ENCODE data around the gene CAMK2D.

Gene CAMK2D

GRCh38 chr4:113682730-113683537 is 78.6 kb downstream of the CAMK2D start:
- no peak for DNase-seq (ENCODE audit: low spot score)

DNA sequence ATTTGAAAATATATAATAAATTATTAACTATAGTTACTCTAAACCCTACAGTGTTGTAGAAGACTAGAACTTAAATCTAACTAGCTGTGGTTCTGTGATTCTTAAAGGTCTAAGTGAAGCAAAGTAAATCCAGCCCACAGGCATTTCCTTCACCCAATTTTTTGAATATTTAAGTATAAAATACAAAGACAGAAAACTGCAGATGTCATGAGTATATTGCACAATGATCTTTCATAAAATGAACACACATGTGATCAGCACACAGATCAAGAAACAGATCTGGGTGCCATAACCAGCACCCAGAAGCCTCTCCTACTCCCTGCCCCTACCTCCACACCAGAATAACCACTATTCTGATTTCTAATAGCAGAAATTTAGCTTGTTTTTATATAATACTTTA is 82.9 kb downstream of the CAMK2D start:
- no peak for DNase-seq (ENCODE audit: low spot score)

GRCh38 chr4:113677325-113677724 is 84.2 kb downstream of the CAMK2D start:
- no peak for DNase-seq (ENCODE audit: low spot score)

DNA sequence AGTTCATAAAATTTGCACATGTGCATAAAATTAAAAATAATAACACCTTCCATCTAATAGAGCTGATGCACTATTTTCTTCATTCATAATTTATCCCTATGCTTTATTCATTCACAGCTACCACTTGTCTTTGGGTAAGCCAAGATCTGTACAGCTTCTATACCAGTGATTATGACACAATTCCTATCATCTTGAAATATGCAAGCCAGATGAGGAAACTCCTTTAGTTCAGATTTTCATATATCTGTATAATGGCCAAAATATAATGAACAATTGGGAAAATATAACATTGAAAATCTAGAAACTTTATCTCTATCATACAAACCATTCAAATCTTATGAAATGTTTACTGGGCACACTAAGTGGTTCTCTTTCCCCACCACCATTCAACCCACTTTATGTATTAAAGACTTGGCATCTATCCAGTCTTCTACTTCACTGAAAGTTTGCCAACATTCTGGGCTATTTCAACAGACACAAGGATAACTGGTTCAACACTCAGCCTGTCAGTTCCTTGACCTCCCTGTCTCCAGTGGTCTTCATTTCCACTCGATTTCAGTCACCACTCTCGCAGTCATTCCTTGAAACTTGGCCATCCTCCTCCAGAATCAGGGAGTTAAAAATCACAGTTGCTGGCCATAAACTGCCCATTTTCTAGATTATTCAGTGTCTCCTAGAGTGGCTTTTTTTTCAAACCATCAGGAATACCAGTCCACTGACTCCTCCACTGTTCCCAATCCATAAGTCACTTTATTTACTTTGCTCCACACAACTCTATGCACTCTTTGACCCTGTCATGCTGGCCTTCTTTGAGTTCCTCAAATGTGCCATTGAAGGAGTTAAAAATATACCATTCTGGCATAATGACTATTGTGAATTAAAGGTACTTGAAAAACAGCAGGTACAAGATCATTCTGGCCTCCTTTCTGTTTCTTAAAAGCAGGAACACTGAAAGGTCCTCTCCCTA is 85.5 kb downstream of the CAMK2D start:
- DNase-seq (ENCODE audit: low spot score), result no peak

GRCh38 chr4:113674733-113675132 is 86.8 kb downstream of the CAMK2D start:
- no peak for DNase-seq (ENCODE audit: low spot score)

GRCh38 chr4:113674251-113674650 is 87.3 kb downstream of the CAMK2D start:
- no peak for DNase-seq (ENCODE audit: low spot score)

- peak; percentile 8 for DNase-seq (ENCODE audit: low spot score)
Measured at GRCh38 chr4:113673450-113673849, 88.1 kb downstream of the CAMK2D start.

GRCh38 chr4:113666386-113667114 is 95.0 kb downstream of the CAMK2D start:
- no peak for DNase-seq (ENCODE audit: low spot score)

DNA sequence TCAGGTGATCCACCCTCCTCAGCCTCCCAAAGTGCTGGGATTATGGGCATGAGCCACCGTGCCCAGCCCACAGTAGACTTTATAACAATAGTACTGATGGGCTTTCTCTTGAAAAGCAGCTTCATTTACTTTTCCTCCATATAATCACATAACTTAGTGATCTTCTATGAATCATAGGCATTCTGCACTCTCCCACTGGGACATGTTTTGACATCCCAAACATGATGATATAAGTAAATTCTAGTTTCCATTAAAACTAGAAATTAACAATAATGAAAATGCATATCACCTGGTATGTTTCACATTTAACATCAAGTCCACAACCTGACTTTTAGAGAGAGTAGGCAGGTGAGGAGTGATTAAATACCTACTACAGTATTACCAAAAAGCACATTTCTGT is 96.5 kb downstream of the CAMK2D start:
- no peak for DNase-seq (ENCODE audit: low spot score)

- DNase-seq (ENCODE audit: low spot score), result no peak
Measured at GRCh38 chr4:113662581-113662980, 99.0 kb downstream of the CAMK2D start.

- DNase-seq (ENCODE audit: low spot score), result no peak
Measured at GRCh38 chr4:113659127-113659526, 102.4 kb downstream of the CAMK2D start.

DNA sequence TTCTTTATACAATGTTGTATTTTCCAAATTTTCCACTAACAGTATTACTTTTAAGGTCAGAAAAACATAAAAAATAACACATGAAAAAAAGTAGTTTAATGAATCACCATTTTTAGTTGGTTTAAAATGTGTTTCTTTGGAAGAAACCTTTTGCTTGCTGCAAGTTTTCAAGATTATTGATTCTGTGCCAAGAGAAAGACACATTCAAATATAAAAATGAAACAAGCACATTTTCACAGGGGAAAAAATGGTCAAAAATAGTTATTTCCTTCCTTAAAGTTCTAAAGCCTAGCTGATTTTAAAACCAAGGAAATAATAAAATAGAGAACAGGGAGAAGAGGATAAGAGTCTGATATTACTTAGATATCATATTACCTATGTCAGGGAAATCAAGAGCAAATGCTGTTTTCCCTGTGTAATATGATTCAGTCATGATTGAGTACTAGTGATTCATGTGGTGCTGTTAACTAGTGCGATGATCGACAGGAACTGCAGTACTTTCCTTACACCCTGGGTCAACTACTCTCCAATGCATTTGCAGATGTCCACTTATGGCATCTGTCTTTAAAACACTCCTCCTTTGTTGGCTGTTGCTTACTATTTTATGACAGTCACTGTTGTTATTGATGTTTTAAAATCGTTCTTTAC is 103.8 kb downstream of the CAMK2D start:
- no peak for DNase-seq (ENCODE audit: low spot score)

GRCh38 chr4:113653871-113654270 is 107.7 kb downstream of the CAMK2D start:
- DNase-seq (ENCODE audit: low spot score), result no peak

DNA sequence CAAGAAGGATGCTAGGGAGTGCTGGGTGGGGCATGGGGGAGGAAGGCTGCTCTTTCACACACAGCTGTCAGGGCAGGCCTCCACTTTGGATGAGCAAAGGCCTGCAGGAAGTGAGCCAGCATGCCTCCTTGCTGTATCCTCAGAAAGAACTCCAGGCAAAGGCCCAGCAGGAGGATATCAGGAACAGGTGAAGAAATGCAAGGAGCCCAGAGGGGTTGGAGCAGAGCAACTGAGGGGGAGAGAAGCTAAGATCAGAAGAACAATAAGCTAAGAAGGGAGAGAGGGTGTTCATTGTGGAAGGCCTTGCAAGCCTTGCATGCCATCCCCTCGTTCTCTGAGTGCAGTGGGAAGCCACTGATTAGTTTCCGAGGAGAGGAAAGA is 115.1 kb downstream of the CAMK2D start:
- peak; percentile 44 for DNase-seq (ENCODE audit: low spot score)

GRCh38 chr4:113645771-113646441 is 115.6 kb downstream of the CAMK2D start:
- DNase-seq (ENCODE audit: low spot score), result peak; percentile 67

GRCh38 chr4:113645288-113645687 is 116.2 kb downstream of the CAMK2D start:
- no peak for DNase-seq (ENCODE audit: low spot score)

DNA sequence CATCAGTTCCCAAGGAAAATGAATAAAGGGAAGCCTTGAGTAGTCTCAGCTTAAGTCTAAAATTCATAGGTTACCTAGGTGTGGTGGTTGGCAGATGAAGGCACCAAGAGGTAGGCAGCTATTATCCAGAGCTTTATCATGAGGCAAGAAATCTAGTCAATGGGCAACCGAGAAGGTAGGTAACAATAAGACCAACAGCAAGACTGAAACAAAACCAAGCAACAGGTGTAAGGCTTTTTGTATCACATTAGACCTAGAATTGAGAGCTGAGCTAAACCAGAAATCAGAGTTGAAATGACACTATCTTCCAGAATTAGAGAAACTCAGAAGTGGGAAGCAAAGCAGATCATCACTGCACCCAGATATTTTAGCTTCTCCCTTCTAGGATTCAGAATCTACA is 117.1 kb downstream of the CAMK2D start:
- no peak for DNase-seq (ENCODE audit: low spot score)

DNA sequence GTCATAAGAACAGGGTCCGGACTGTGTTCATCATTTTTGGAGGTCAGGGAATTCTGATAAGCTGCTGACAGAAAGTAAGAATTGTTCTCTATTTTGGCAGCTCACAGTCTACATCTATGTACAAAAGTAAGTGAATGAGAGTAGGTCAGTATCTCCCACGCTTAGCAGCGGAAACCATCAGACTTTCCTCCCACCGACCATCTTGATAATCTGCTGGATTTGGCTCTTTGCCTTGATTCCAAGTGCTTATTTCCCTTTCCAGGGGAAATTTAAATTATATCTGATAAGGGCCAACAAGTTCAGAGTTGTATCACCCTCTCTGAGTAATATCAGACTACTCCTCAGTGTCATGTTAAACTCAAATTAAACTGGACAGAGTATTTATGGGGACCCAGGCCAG is 118.0 kb downstream of the CAMK2D start:
- DNase-seq (ENCODE audit: low spot score), result no peak

- DNase-seq (ENCODE audit: low spot score), result no peak
Measured at GRCh38 chr4:113641025-113641431, 120.5 kb downstream of the CAMK2D start.

DNA sequence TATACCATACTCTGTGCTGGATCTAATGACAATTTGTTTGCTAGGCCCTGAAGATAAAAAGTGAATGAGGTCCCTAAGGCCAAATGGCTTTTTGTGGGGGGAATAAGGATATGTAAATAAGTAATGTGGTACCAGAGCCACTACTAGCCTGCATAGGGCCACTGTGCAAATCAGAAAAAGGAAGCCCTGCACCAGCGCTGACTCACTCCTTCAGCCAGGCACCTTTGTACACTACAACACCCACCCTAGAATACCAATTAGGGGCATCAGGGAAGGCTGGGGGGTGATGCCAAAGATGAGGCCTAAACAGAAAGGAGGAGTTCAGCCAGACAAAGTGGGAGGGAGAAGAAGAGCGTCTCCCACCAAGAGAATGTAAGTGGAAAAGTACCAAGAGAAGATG is 122.2 kb downstream of the CAMK2D start:
- DNase-seq (ENCODE audit: low spot score), result no peak

DNA sequence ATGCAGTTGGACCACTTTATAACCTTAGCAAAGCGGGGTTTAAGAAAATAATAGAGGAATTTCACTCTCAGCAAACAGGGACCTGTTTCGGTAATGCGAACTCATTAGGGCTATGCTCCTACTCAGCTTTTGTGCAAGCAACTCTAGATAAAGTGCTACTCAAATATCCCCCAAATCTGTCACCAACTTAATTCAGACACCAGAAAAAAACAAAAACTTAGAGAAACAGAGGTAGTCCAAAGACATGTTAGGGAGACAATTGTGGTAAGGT is 123.0 kb downstream of the CAMK2D start:
- no peak for DNase-seq (ENCODE audit: low spot score)

Measured in iPS-NIHi11 (cell line).